H1 (cell line): ENCODE measurements around the gene PIK3CA. TPM values are rescaled to one million over a fixed set of nuclear protein-coding genes. Genes with fewer than 3 reads are reported as not detected.

Source experiments
- CHD2 ChIP-seq: IDR thresholded peaks from 2 replicates; pipeline ENCODE4 v1.6.1; 2012; ENCODE audit warnings: low read length, improper control_type of control experiment
- RFX5 ChIP-seq: IDR thresholded peaks from 2 replicates; pipeline ENCODE4 v1.6.1; 2011; ENCODE audit warnings: low read depth, low read length, improper control_type of control experiment, borderline replicate concordance
- SIRT6 ChIP-seq: IDR thresholded peaks from one replicate; pipeline ENCODE4 v1.7.1; 2012; ENCODE audit warnings: low read length, inconsistent platforms
- TAF7 ChIP-seq: optimal IDR thresholded peaks from 2 replicates; pipeline ENCODE3; 2011; ENCODE audit warnings: low read depth, mild to moderate bottlenecking, inconsistent platforms, low read length, moderate library complexity, borderline replicate concordance
- polyA plus RNA-seq, 7 experiments: library from polyadenylated mRNA; depleted of rRNA in 3 of 7; stranded (reverse) in 5 of 7; unstranded in 2 of 7; fragments of >200 nt in 5 of 7; fragments of 200-250 nt in 2 of 7; gene quantifications; 1 replicate in 5 of 7; 2 replicates in 1 of 7; 4 replicates in 1 of 7; pipeline versions ENCODE4 v1.2.1 to v1.2.3, GENCODE V29; 2011 to 2013; ENCODE audit warnings: missing spikeins in 2 of 7, mixed read lengths in 2 of 7
- total RNA-seq: library from RNA; stranded (reverse); fragmentation: NEBNext Ultra II Directional; extraction: Animal tissue kit (Norgen Biotek cat#: 25700); gene quantifications from 2 replicates; pipeline ENCODE4 v1.2.1, GENCODE V29; 2021

The PIK3CA gene
- total and polyA plus RNA-seq, 2 of the 8 experiments (the other 6 are each of a cell fraction or from before 2014, with no cell fraction given) = 1.6 to 11.3 TPM

GRCh38 chr3:179269152-179269707, 121.1 kb downstream of the PIK3CA start (continued):
- TF ChIP-seq TAF7 (no peak), SIRT6 (no peak), RFX5 (no peak), CHD2 (no peak)
